GM18511 (cell line): ENCODE measurements around the gene CHAT.
"Not testable (repeated sequence)": the region's sequence is repeated elsewhere in the genome, so short reads cannot be mapped to it uniquely, and the experiment has no call there.

Experiments
- ATAC-seq: cut with Tn5 transposase; IDR thresholded peaks from one replicate; pipeline ENCODE4 v1.9.1; 2021; ENCODE audit warnings: mild to moderate bottlenecking, moderate library complexity; ENCODE audit not compliant: unreplicated experiment

CHAT gene

GRCh38 chr10:49679480-49679893 is 65.7 kb downstream of the CHAT start, which contains the start of gene C10orf53:
Gene C10orf53, plus strand, starts transcription at chr10:49679651. Its CDS starts 47 bp downstream, at chr10:49679698.
- ATAC-seq, result no peak

GRCh38 chr10:49682449-49682848 is 68.6 kb downstream of the CHAT start:
- not testable (repeated sequence) for ATAC-seq

GRCh38 chr10:49682879-49683278 is 69.0 kb downstream of the CHAT start:
- ATAC-seq, result no peak

- no peak for ATAC-seq
Measured at GRCh38 chr10:49686651-49687050, 72.8 kb downstream of the CHAT start.

- no peak for ATAC-seq
Measured at GRCh38 chr10:49688261-49688846, 74.5 kb downstream of the CHAT start.

- ATAC-seq, result no peak
Measured at GRCh38 chr10:49688920-49689319, 75.1 kb downstream of the CHAT start.

- no peak for ATAC-seq
Measured at GRCh38 chr10:49689882-49690510, 76.2 kb downstream of the CHAT start.

- ATAC-seq, result no peak
Measured at GRCh38 chr10:49690698-49691356, 77.0 kb downstream of the CHAT start.

- ATAC-seq, result no peak
Measured at GRCh38 chr10:49691588-49691987, 77.8 kb downstream of the CHAT start.

GRCh38 chr10:49694466-49694865 is 80.6 kb downstream of the CHAT start:
- ATAC-seq, result no peak

- no peak for ATAC-seq
Measured at GRCh38 chr10:49696311-49696710, 82.5 kb downstream of the CHAT start.

GRCh38 chr10:49698679-49699078 is 84.8 kb downstream of the CHAT start:
- no peak for ATAC-seq

GRCh38 chr10:49700211-49700610 is 86.4 kb downstream of the CHAT start:
- no peak for ATAC-seq

GRCh38 chr10:49700997-49701396 is 87.2 kb downstream of the CHAT start:
- no peak for ATAC-seq

GRCh38 chr10:49707585-49707984 is 93.7 kb downstream of the CHAT start:
- no peak for ATAC-seq

GRCh38 chr10:49709934-49710333 is 96.1 kb downstream of the CHAT start:
- no peak for ATAC-seq

GRCh38 chr10:49710966-49711365 is 97.1 kb downstream of the CHAT start:
- no peak for ATAC-seq

GRCh38 chr10:49711481-49711880 is 97.6 kb downstream of the CHAT start:
- ATAC-seq, result no peak

GRCh38 chr10:49713266-49713665 is 99.4 kb downstream of the CHAT start:
- no peak for ATAC-seq
